ENCODE results near the gene EML1. TPM values are rescaled to one million over a fixed set of nuclear protein-coding genes. Genes with fewer than 3 reads are reported as not detected.

Gene EML1
- total and polyA plus RNA-seq, 2 of the 13 experiments (the other 11 are each of a cell fraction or from before 2014, with no cell fraction given) = 0.59 to 1.7 TPM

GRCh38 chr14:99780690-99781089 lies 12.5 kb upstream of the EML1 start:
- DNase-seq (ENCODE audit: low spot score) (peak; percentile 48), ATAC-seq (no peak), FAIRE-seq (no peak)
- TF ChIP-seq TSC22D2 (CRISPR knock-in tag; IDR thresholded peaks at IDR 0.05; ENCODE audit: borderline replicate concordance) (no peak), MAFG (CRISPR knock-in tag; IDR thresholded peaks at IDR 0.05) (no peak), BCL6 (CRISPR knock-in tag; IDR thresholded peaks at IDR 0.05) (peak; percentile 60; the same call in 1 of the 2 replicates), CEBPB (IDR thresholded peaks at IDR 0.05; ENCODE audit: borderline replicate concordance, low read depth, low read length) (peak; percentile 73; the same call in 1 of the 2 replicates), TCF12 (IDR thresholded peaks at IDR 0.05) (no peak), TCF12 (CRISPR knock-in tag; IDR thresholded peaks at IDR 0.05) (no peak), ZNF251 (CRISPR knock-in tag; IDR thresholded peaks at IDR 0.05) (no peak), RBM39 (IDR thresholded peaks at IDR 0.05; ENCODE audit: low read depth, low read length, poor library complexity, severe bottlenecking) (no peak), EP300 (IDR thresholded peaks at IDR 0.05; ENCODE audit: low read depth in 2 of 2, low read length in 2 of 2) (no peak), EP300 (CRISPR knock-in tag; IDR thresholded peaks at IDR 0.05; ENCODE audit: borderline replicate concordance) (no peak), ZBTB4 (CRISPR knock-in tag; IDR thresholded peaks at IDR 0.05; ENCODE audit: borderline replicate concordance) (no peak), PAF1 (CRISPR knock-in tag; IDR thresholded peaks at IDR 0.05) (no peak), CEBPG (CRISPR knock-in tag; IDR thresholded peaks at IDR 0.05) (peak; percentile 57), ZNF781 (CRISPR knock-in tag; IDR thresholded peaks at IDR 0.05; ENCODE audit: borderline replicate concordance, not compliant biosample characterization) (no peak), HOXA5 (CRISPR knock-in tag; IDR thresholded peaks at IDR 0.05) (no peak), BHLHE40 (IDR thresholded peaks at IDR 0.05; ENCODE audit: low read length) (peak; percentile 40; the same call in 1 of the 2 replicates), ZNF329 (CRISPR knock-in tag; IDR thresholded peaks at IDR 0.05; ENCODE audit: low read depth) (no peak), CC2D1A (CRISPR knock-in tag; IDR thresholded peaks at IDR 0.05) (no peak)
- TF ChIP-seq, protein P1, sequence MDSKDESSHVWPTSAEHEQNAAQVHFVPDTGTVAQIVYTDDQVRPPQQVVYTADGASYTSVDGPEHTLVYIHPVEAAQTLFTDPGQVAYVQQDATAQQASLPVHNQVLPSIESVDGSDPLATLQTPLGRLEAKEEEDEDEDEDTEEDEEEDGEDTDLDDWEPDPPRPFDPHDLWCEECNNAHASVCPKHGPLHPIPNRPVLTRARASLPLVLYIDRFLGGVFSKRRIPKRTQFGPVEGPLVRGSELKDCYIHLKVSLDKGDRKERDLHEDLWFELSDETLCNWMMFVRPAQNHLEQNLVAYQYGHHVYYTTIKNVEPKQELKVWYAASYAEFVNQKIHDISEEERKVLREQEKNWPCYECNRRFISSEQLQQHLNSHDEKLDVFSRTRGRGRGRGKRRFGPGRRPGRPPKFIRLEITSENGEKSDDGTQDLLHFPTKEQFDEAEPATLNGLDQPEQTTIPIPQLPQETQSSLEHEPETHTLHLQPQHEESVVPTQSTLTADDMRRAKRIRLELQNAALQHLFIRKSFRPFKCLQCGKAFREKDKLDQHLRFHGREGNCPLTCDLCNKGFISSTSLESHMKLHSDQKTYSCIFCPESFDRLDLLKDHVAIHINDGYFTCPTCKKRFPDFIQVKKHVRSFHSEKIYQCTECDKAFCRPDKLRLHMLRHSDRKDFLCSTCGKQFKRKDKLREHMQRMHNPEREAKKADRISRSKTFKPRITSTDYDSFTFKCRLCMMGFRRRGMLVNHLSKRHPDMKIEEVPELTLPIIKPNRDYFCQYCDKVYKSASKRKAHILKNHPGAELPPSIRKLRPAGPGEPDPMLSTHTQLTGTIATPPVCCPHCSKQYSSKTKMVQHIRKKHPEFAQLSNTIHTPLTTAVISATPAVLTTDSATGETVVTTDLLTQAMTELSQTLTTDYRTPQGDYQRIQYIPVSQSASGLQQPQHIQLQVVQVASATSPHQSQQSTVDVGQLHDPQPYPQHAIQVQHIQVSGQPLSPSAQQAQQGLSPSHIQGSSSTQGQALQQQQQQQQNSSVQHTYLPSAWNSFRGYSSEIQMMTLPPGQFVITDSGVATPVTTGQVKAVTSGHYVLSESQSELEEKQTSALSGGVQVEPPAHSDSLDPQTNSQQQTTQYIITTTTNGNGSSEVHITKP (CRISPR knock-in tag; IDR thresholded peaks at IDR 0.05; ENCODE audit: low read depth) = peak; percentile 97
- Histone ChIP-seq H3K79me2 (ENCODE audit: insufficient read depth, low read length) (no peaks in the 10 kb centered on the region), H4K20me1 (ENCODE audit: insufficient read depth, low read length) (no peaks in the 10 kb centered on the region), H3K36me3 (replicated peaks in 1 of 2; ENCODE audit: control insufficient read depth in 1 of 2, insufficient read depth in 2 of 2, low read length in 2 of 2) (no peaks in the 10 kb centered on the region), H2AFZ (ENCODE audit: low read length) (no peak overlapping the region), H3K4me3 (replicated peaks in 1 of 3; ENCODE audit: insufficient read depth in 1 of 3, low read depth in 2 of 3, low read length in 3 of 3) (no peak overlapping the region), H3K4me2 (ENCODE audit: low read depth, low read length) (no peak overlapping the region), H3K9me3 (ENCODE audit: low read length) (no peaks in the 10 kb centered on the region), H3K27ac (ENCODE audit: extremely low read length, insufficient read depth, low read length) (no peak overlapping the region), H3K27me3 (ENCODE audit: control insufficient read depth in 1 of 2, insufficient read depth in 2 of 2, low read length in 2 of 2) (peaks cover 2 to 19% of the 10 kb centered on the region in 2 experiments; a peak in 4 of 5 replicates), H3K9ac (ENCODE audit: insufficient read depth, low read depth, low read length) (no peak overlapping the region), H3K4me1 (ENCODE audit: insufficient read depth, low read length) (peaks cover 24% of the 10 kb centered on the region)
- intact Hi-C loops (cut with micrococcal nuclease; ENCODE audit: unreplicated experiment) (no loop called here), in situ Hi-C loops (cut with HindIII; ENCODE audit: extremely low pct_ligation_motif_present, low pct_unique_long_range_greater_than_20kb) (no loop called here)
- WGBS (ENCODE audit: low lambda C conversion rate) = 28% methylated on average over 9 of the region's 9 CpGs
- no TSS peak for BruUV-seq (replicated peaks)
- ChIA-PET POLR2A (no interaction called here), CTCF (ENCODE audit: low intra/inter-chr PET ratio, low total read pairs) (no interaction called here)
